PC-3 (cell line): ENCODE data around the gene TTC23. TPM values are rescaled to one million over a fixed set of nuclear protein-coding genes. Genes with fewer than 3 reads are reported as not detected.

Experiments
- ATAC-seq: fragments of 200-7000 bp; cut with Tn5 transposase; 2 replicates; pipeline ENCODE4 v1.9.1; 2020; ENCODE audit warnings: mild to moderate bottlenecking, moderate library complexity
- BruUV-seq: library from RNA; stranded (reverse); fragments of 400-500 nt; replicated peaks from 2 replicates; lab custom pipeline; 2021; lab: Mats Ljungman, UMichigan
- CTCF ChIA-PET: fragments of 300-600 bp; sonication (Branson Sonifier 250); formaldehyde crosslinking; loops from one replicate; lab custom pipeline; 2022; ENCODE audit warnings: antibody characterized with exemption; lab: Charles Lee
- POLR2A ChIA-PET: fragments of 300-600 bp; sonication (Branson Sonifier 250); formaldehyde crosslinking; loops from one replicate; lab custom pipeline; 2022; ENCODE audit warnings: antibody characterized with exemption; ENCODE audit not compliant: unreplicated experiment; lab: Charles Lee
- DNase-seq: peaks from one replicate; pipeline ENCODE4 v3.0.0-alpha.2; 2015
- H2AFZ ChIP-seq: fragments of 300-600 bp; sonication (generic); 2 replicates; pipeline ENCODE4 v1.6.0; 2016; ENCODE audit warnings: antibody characterized with exemption, low read length
- H3F3A ChIP-seq: fragments of 300-600 bp; sonication (generic); one replicate; pipeline ENCODE4 v1.6.0; 2017; ENCODE audit warnings: antibody characterized with exemption, low read length, control low read depth, mild to moderate bottlenecking; ENCODE audit not compliant: unreplicated experiment
- H3K27ac ChIP-seq: fragments of 300-600 bp; sonication (generic); 2 replicates; pipeline ENCODE4 v1.5.1; 2016; ENCODE audit warnings: mild to moderate bottlenecking, low read length
- H3K27me3 ChIP-seq: fragments of 300-600 bp; sonication (generic); 2 replicates; pipeline ENCODE4 v1.6.1; 2016; ENCODE audit warnings: low read length, mixed read lengths
- H3K36me3 ChIP-seq: fragments of 300-600 bp; sonication (generic); 2 replicates; pipeline ENCODE4 v1.6.1; 2016; ENCODE audit warnings: low read depth, mixed run types, low read length, mixed read lengths
- H3K4me1 ChIP-seq: fragments of 300-600 bp; sonication (generic); 2 replicates; pipeline ENCODE4 v1.5.1; 2016; ENCODE audit warnings: low read length; ENCODE audit not compliant: insufficient read depth
- H3K4me2 ChIP-seq: fragments of 300-600 bp; sonication (generic); 2 replicates; pipeline ENCODE4 v1.6.0; 2016; ENCODE audit warnings: low read length
- H3K4me3 ChIP-seq: fragments of 300-600 bp; sonication (generic); 2 replicates; pipeline ENCODE4 v1.5.1; 2016; ENCODE audit warnings: mild to moderate bottlenecking, low read length, mixed read lengths
- H3K79me2 ChIP-seq: fragments of 300-600 bp; sonication (generic); 2 replicates; pipeline ENCODE4 v1.6.1; 2017; ENCODE audit warnings: low read length, mixed read lengths
- H3K9ac ChIP-seq: fragments of 300-600 bp; sonication (generic); 2 replicates; pipeline ENCODE4 v1.6.0; 2016; ENCODE audit warnings: mild to moderate bottlenecking, low read length
- H3K9me2 ChIP-seq: fragments of 300-600 bp; sonication (generic); replicated peaks from 2 replicates; pipeline ENCODE4 v1.6.1; 2016; ENCODE audit warnings: mixed run types, low read length, mixed read lengths
- H3K9me3 ChIP-seq: fragments of 300-600 bp; sonication (generic); 2 replicates; pipeline ENCODE4 v1.6.1; 2016; ENCODE audit warnings: low read length, mixed read lengths
- H4K20me1 ChIP-seq: fragments of 300-600 bp; sonication (generic); 2 replicates; pipeline ENCODE4 v1.6.1; 2016; ENCODE audit warnings: low read length, mixed read lengths
- EZH2 ChIP-seq: fragments of 300-600 bp; sonication (generic); IDR thresholded peaks from one replicate; pipeline ENCODE4 v1.6.1; 2017; ENCODE audit warnings: antibody characterized with exemption, mild to moderate bottlenecking, low read length; ENCODE audit not compliant: unreplicated experiment
- EZH2phosphoT487 ChIP-seq: fragments of 300-600 bp; sonication (generic); IDR thresholded peaks from 2 replicates; pipeline ENCODE4 v1.6.1; 2018; ENCODE audit warnings: mild to moderate bottlenecking, antibody characterized with exemption, low read length, borderline replicate concordance
- intact Hi-C: fragments of 100-400 bp; cut with micrococcal nuclease; formaldehyde crosslinking; loops from 2 replicates; pipeline ENCODE4 v1.9.0; 2023
- total RNA-seq: library from RNA; depleted of rRNA; stranded (reverse); fragments of >200 nt; gene quantifications from 2 replicates; pipeline ENCODE4 v1.2.3, GENCODE V29; 2014
- TF ChIP-seq, protein P1 (sequence below): fragments of 300-600 bp; sonication (generic); conservative IDR thresholded peaks from 2 replicates; pipeline ENCODE4 v1.5.1; 2017; ENCODE audit warnings: antibody characterized with exemption, low read depth, mild to moderate bottlenecking, low read length

TTC23 gene
- total RNA-seq, 1 experiment from 2014 or later: 10.4 TPM

GRCh38 chr15:99291643-99292042 is 42.3 kb upstream of the TTC23 start:
- ATAC-seq (no peak), DNase-seq (no peak)
- peaks cover 3% of the 10 kb centered on the region; the same call in 1 of the 2 replicates for H3K36me3 ChIP-seq
- no peak overlapping the region for H2AFZ ChIP-seq
- no TSS peak for BruUV-seq
- no peaks in the 10 kb centered on the region for H3K79me2 ChIP-seq
- no peaks in the 10 kb centered on the region for H4K20me1 ChIP-seq
- no peak overlapping the region for H3K4me2 ChIP-seq
- intact Hi-C loops: no loop called here
- no peak overlapping the region for H3K27ac ChIP-seq
- no peak overlapping the region for H3K9ac ChIP-seq
- POLR2A ChIA-PET: no interaction called here
- H3K4me1 ChIP-seq: no peaks in the 10 kb centered on the region
- H3F3A ChIP-seq: no peaks in the 10 kb centered on the region
- H3K4me3 ChIP-seq: no peak overlapping the region
- TF ChIP-seq EZH2: no peak
- TF ChIP-seq, protein P1, sequence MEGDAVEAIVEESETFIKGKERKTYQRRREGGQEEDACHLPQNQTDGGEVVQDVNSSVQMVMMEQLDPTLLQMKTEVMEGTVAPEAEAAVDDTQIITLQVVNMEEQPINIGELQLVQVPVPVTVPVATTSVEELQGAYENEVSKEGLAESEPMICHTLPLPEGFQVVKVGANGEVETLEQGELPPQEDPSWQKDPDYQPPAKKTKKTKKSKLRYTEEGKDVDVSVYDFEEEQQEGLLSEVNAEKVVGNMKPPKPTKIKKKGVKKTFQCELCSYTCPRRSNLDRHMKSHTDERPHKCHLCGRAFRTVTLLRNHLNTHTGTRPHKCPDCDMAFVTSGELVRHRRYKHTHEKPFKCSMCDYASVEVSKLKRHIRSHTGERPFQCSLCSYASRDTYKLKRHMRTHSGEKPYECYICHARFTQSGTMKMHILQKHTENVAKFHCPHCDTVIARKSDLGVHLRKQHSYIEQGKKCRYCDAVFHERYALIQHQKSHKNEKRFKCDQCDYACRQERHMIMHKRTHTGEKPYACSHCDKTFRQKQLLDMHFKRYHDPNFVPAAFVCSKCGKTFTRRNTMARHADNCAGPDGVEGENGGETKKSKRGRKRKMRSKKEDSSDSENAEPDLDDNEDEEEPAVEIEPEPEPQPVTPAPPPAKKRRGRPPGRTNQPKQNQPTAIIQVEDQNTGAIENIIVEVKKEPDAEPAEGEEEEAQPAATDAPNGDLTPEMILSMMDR: no peak
- TF ChIP-seq EZH2phosphoT487: no peak
- H3K9me3 ChIP-seq: no peaks in the 10 kb centered on the region
- no peaks in the 10 kb centered on the region for H3K9me2 ChIP-seq
- CTCF ChIA-PET: no interaction called here
- H3K27me3 ChIP-seq: no peaks in the 10 kb centered on the region

GRCh38 chr15:99283717-99284116 is 34.3 kb upstream of the TTC23 start:
- intact Hi-C loops: no loop called here
- CTCF ChIA-PET: no interaction called here
- Histone ChIP-seq H2AFZ (no peak overlapping the region), H4K20me1 (no peaks in the 10 kb centered on the region), H3K27me3 (no peaks in the 10 kb centered on the region), H3K9me2 (no peaks in the 10 kb centered on the region), H3K27ac (no peak overlapping the region), H3K36me3 (no peaks in the 10 kb centered on the region), H3K4me3 (no peak overlapping the region), H3K4me1 (no peaks in the 10 kb centered on the region), H3K9ac (no peak overlapping the region), H3K79me2 (no peaks in the 10 kb centered on the region), H3K4me2 (no peak overlapping the region), H3K9me3 (no peaks in the 10 kb centered on the region), H3F3A (no peaks in the 10 kb centered on the region)
- TF ChIP-seq, protein P1: no peak
- TF ChIP-seq EZH2: no peak
- no peak for TF ChIP-seq EZH2phosphoT487
- POLR2A ChIA-PET: no interaction called here
- BruUV-seq: no TSS peak
- DNase-seq: no peak
- ATAC-seq: no peak

GRCh38 chr15:99282586-99282985 is 33.2 kb upstream of the TTC23 start:
- Histone ChIP-seq H3K79me2 (no peaks in the 10 kb centered on the region), H3K4me2 (no peak overlapping the region), H3K9me3 (no peaks in the 10 kb centered on the region), H3K9me2 (no peaks in the 10 kb centered on the region), H3K36me3 (no peaks in the 10 kb centered on the region), H3K4me1 (no peaks in the 10 kb centered on the region), H3K27ac (no peak overlapping the region), H4K20me1 (no peaks in the 10 kb centered on the region), H3K9ac (no peak overlapping the region), H3F3A (no peaks in the 10 kb centered on the region), H3K4me3 (no peak overlapping the region), H2AFZ (no peak overlapping the region), H3K27me3 (no peaks in the 10 kb centered on the region)
- DNase-seq (no peak), ATAC-seq (no peak)
- POLR2A ChIA-PET: no interaction called here
- CTCF ChIA-PET: no interaction called here
- TF ChIP-seq EZH2 (no peak), EZH2phosphoT487 (no peak)
- TF ChIP-seq, protein P1: no peak
- no TSS peak for BruUV-seq
- intact Hi-C loops: no loop called here
